PC-9 (cell line): Measurements from ENCODE around the gene FBXL14.

Experiments used
- CTCF ChIP-seq: fragments of 200-600 bp; sonication (generic); conservative IDR thresholded peaks from 2 replicates; pipeline ENCODE4 v1.6.1; 2017; ENCODE audit warnings: mixed run types, antibody characterized with exemption, mild to moderate bottlenecking, moderate library complexity
- EZH2 ChIP-seq: fragments of 200-600 bp; sonication (generic); IDR thresholded peaks from 2 replicates; pipeline ENCODE4 v1.8.0; 2017; ENCODE audit warnings: antibody characterized with exemption, low read depth

- TF ChIP-seq CTCF (no peak), EZH2 (no peak)
Measured at GRCh38 chr12:1619159-1619558, 24.8 kb upstream of the FBXL14 start.
